Suprapubic skin (tissue), 3 donors: Measurements from ENCODE around the gene TBC1D22A.

Experiments
- POLR2AphosphoS5 ChIP-seq, 3 donors: sonication (generic); formaldehyde crosslinking; IDR thresholded peaks; one replicate each; pipeline ENCODE4 v1.6.1; 2017; ENCODE audit warnings: antibody characterized with exemption in 3 of 3
- TF ChIP-seq, protein P1 (sequence below), 2 donors: fragments of 200-600 bp in 1 of 2; fragments of 450-650 bp in 1 of 2; sonication (generic) in 1 of 2; IDR thresholded peaks; one replicate each; pipeline ENCODE4 v1.5.1; 2016 to 2019; ENCODE audit warnings: antibody characterized with exemption in 2 of 2, mild to moderate bottlenecking in 1 of 2, moderate library complexity in 1 of 2

DNA sequence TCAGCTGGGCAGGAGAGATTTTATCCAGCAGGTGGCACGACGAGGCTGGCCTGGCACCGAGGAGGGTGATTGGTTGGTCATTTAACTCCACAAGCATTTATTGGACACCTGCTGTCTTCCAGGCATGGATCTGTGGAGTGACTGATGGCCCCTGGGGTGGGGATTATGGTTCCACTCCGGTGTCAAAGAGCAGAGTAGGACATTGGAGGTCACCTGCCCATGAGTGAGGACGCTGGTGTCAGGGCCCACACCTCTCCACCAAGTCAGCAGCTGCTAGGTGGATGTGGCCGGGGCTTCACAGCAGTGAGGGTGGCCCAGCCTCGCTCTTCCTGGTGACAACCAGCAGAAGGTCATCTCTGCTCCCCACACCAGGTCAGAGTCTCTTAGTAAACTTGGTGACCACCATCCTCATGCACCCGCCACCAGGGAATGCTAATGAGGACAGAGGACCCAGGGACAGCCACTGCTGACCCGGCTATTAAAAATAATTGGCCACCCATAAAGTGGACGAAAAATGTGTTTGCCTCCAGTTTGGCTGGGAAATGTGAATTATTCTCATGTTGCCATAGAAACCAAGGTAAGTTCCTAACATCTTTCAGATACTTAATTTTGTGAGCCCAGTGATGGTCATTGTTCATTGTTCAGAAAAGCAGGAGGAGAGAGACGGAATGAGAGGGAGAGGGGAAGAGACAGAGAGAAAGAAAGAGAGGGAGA lies 428.7 kb downstream of the TBC1D22A start:
- no peak for TF ChIP-seq POLR2AphosphoS5 (IDR thresholded peaks at IDR 0.05)
- TF ChIP-seq, protein P1, sequence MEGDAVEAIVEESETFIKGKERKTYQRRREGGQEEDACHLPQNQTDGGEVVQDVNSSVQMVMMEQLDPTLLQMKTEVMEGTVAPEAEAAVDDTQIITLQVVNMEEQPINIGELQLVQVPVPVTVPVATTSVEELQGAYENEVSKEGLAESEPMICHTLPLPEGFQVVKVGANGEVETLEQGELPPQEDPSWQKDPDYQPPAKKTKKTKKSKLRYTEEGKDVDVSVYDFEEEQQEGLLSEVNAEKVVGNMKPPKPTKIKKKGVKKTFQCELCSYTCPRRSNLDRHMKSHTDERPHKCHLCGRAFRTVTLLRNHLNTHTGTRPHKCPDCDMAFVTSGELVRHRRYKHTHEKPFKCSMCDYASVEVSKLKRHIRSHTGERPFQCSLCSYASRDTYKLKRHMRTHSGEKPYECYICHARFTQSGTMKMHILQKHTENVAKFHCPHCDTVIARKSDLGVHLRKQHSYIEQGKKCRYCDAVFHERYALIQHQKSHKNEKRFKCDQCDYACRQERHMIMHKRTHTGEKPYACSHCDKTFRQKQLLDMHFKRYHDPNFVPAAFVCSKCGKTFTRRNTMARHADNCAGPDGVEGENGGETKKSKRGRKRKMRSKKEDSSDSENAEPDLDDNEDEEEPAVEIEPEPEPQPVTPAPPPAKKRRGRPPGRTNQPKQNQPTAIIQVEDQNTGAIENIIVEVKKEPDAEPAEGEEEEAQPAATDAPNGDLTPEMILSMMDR (IDR thresholded peaks at IDR 0.05), result no peak
